CD8-positive, alpha-beta memory T cell (primary cell): ENCODE measurements around the gene PDE9A. TPM values are rescaled to one million over a fixed set of nuclear protein-coding genes. Genes with fewer than 3 reads are reported as not detected.

Experiments
- CTCF ChIA-PET: fragments of 350-600 bp; sonication (Branson Sonifier 250); formaldehyde crosslinking; loops from one replicate; lab custom pipeline; 2021; ENCODE audit warnings: antibody characterized with exemption; lab: Charles Lee
- POLR2A ChIA-PET: fragments of 350-600 bp; sonication (Branson Sonifier 250); formaldehyde crosslinking; loops from one replicate; lab custom pipeline; 2021; ENCODE audit warnings: antibody characterized with exemption; lab: Charles Lee
- DNase-seq, 5 donors: peaks; one replicate each; pipeline versions ENCODE4 v3.0.0 to v3.0.0-alpha.2; 2020 to 2022; ENCODE audit warnings: mixed read lengths in 1 of 5
- H3K27ac ChIP-seq: one replicate; pipeline ENCODE4 v1.7.0; 2013; ENCODE audit warnings: low read depth, mild to moderate bottlenecking, low read length, moderate library complexity
- H3K27me3 ChIP-seq: 2 replicates; pipeline ENCODE4 v1.7.0; 2013; ENCODE audit warnings: low read length, mild to moderate bottlenecking; ENCODE audit not compliant: insufficient read depth, poor library complexity, severe bottlenecking
- H3K36me3 ChIP-seq: 2 replicates; pipeline ENCODE4 v1.7.0; 2013; ENCODE audit warnings: mild to moderate bottlenecking, low read length, moderate library complexity; ENCODE audit not compliant: insufficient read depth
- H3K4me1 ChIP-seq: 2 replicates; pipeline ENCODE4 v1.7.0; 2013; ENCODE audit warnings: mild to moderate bottlenecking, low read length, moderate library complexity; ENCODE audit not compliant: insufficient read depth
- H3K4me3 ChIP-seq: 2 replicates; pipeline ENCODE4 v1.7.0; 2013; ENCODE audit warnings: mild to moderate bottlenecking, low read length
- H3K9me3 ChIP-seq: 2 replicates; pipeline ENCODE4 v1.7.0; 2013; ENCODE audit warnings: mild to moderate bottlenecking, low read length
- H3K27ac Mint-ChIP-seq, 8 donors: one replicate each; pipeline ENCODE4 v1.8.0; 2020 to 2021; ENCODE audit warnings: mixed read lengths in 8 of 8, mild to moderate bottlenecking in 6 of 8, inconsistent platforms in 3 of 8, moderate library complexity in 3 of 8
- H3K27me3 Mint-ChIP-seq, 2 donors: one replicate each; pipeline ENCODE4 v1.8.0; 2020 to 2021; ENCODE audit warnings: mixed read lengths in 2 of 2, mild to moderate bottlenecking in 1 of 2, moderate library complexity in 1 of 2
- H3K36me3 Mint-ChIP-seq, 3 donors: one replicate each; pipeline ENCODE4 v1.8.0; 2020 to 2021; ENCODE audit warnings: mixed read lengths in 3 of 3, inconsistent platforms in 1 of 3, mild to moderate bottlenecking in 1 of 3
- H3K4me1 Mint-ChIP-seq, 3 donors: one replicate each; pipeline ENCODE4 v1.8.0; 2020 to 2021; ENCODE audit warnings: mixed read lengths in 3 of 3, inconsistent platforms in 1 of 3, mild to moderate bottlenecking in 1 of 3
- H3K4me3 Mint-ChIP-seq, 7 donors: one replicate each; pipeline ENCODE4 v1.8.0; 2020 to 2021; ENCODE audit warnings: mixed read lengths in 7 of 7, mild to moderate bottlenecking in 6 of 7, moderate library complexity in 4 of 7, inconsistent platforms in 2 of 7
- H3K9me3 Mint-ChIP-seq, 5 donors: one replicate each; pipeline ENCODE4 v1.8.0; 2020 to 2022; ENCODE audit warnings: mixed read lengths in 5 of 5, mild to moderate bottlenecking in 3 of 5, moderate library complexity in 2 of 5, inconsistent platforms in 1 of 5
- polyA plus RNA-seq: library from polyadenylated mRNA; unstranded; fragments of 300-500 nt; fragmentation: Illumina TruSeq; gene quantifications from one replicate; pipeline ENCODE4 v1.2.3, GENCODE V29; 2021
- total RNA-seq, 2 experiments: library from RNA; stranded (reverse); gene quantifications; one replicate each; pipeline ENCODE4 v1.2.3, GENCODE V29; 2021

PDE9A gene
- total and polyA plus RNA-seq, 3 experiments from 2014 or later = 1.5 to 2.6 (median 1.7) TPM

DNA sequence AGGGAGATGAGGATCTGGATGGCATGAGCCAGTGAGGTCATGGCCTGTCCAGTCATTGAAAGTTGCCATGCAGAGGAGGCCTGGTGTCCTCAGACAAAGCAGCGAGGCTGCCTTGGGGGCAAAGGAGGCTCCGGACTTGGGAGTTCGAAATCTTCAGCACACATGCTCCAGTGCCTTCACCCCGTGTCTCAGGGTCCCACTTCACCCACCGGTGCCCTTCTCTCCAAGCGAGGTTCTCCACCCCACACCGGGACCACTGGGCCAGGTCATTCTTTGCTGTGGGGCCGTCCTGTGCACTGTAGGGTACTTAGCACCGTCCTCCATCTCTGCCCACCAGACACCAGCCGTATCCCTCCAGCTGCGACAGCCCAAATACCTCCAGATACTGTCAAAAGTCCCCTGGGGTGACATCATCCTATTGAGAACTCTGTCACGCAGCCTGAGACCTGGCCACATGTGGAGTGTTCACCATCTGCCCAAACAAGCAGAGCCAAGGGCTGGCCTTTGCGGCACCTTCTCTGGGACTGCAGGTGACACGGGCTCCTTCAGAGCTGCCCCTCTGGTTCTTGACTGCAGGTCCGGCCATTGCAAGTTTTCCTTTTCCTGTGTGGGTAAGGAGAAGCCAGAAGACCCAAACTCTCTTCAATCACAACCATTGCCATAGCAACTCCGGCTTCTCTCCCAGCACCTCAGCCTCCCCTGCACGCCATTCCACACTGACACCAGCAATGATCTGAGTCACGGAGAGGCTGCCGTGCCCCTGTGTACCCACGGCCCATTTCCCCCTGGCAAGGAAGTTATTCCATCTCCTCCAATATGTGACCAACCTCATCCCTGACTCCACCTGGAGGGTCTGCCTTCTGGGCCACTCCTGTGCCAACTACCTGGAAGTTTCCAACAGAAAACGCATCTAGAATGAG lies 20.4 kb upstream of the PDE9A start:
- Mint-ChIP-seq H3K36me3 (no peaks in the 10 kb centered on the region), H3K4me3 (no peak overlapping the region), H3K27me3 (no peaks in the 10 kb centered on the region), H3K4me1 (no peaks in the 10 kb centered on the region), H3K9me3 (no peaks in the 10 kb centered on the region), H3K27ac (no peak overlapping the region)
- no peaks in the 10 kb centered on the region for H3K27me3 ChIP-seq
- DNase-seq = peak in 1 of 5 donors; percentile 39
- no peak overlapping the region for H3K4me3 ChIP-seq
- CTCF ChIA-PET = no interaction called here
- no peaks in the 10 kb centered on the region for H3K36me3 ChIP-seq
- no peak overlapping the region for H3K27ac ChIP-seq
- H3K4me1 ChIP-seq = peaks cover 7% of the 10 kb centered on the region
- POLR2A ChIA-PET = no interaction called here
- no peaks in the 10 kb centered on the region for H3K9me3 ChIP-seq

DNA sequence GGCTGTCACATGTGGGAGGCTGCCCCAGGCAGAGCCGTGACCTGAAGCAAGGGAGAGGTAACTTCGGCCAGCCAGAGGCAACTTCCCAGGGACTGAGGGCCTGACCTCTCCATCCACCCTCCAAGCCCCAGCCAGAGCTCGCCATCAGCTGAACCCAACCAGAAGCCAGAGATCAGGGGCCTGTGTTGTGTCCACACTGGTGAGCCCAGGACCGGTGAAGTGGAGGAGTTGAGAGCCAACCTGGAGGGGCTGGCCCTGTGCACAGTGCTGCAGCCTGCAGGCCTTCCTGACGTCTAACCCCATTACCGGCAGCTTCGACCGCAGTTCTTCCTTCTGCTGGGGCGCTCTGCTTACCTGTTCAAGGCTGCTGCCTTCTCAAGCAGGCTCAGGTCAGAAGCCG lies 19.6 kb upstream of the PDE9A start:
- peak in 1 of 5 donors; percentile 33 for DNase-seq
- H3K27me3 Mint-ChIP-seq = no peaks in the 10 kb centered on the region
- ChIA-PET POLR2A (no interaction called here), CTCF (no interaction called here)
- Histone ChIP-seq H3K4me3 (no peak overlapping the region), H3K36me3 (no peaks in the 10 kb centered on the region), H3K27me3 (no peaks in the 10 kb centered on the region), H3K4me1 (peaks cover 7% of the 10 kb centered on the region), H3K9me3 (no peaks in the 10 kb centered on the region), H3K27ac (no peak overlapping the region)
- H3K9me3 Mint-ChIP-seq = no peaks in the 10 kb centered on the region
- no peak overlapping the region for H3K27ac Mint-ChIP-seq
- H3K4me1 Mint-ChIP-seq = no peaks in the 10 kb centered on the region
- H3K36me3 Mint-ChIP-seq = no peaks in the 10 kb centered on the region
- no peak overlapping the region for H3K4me3 Mint-ChIP-seq

DNA sequence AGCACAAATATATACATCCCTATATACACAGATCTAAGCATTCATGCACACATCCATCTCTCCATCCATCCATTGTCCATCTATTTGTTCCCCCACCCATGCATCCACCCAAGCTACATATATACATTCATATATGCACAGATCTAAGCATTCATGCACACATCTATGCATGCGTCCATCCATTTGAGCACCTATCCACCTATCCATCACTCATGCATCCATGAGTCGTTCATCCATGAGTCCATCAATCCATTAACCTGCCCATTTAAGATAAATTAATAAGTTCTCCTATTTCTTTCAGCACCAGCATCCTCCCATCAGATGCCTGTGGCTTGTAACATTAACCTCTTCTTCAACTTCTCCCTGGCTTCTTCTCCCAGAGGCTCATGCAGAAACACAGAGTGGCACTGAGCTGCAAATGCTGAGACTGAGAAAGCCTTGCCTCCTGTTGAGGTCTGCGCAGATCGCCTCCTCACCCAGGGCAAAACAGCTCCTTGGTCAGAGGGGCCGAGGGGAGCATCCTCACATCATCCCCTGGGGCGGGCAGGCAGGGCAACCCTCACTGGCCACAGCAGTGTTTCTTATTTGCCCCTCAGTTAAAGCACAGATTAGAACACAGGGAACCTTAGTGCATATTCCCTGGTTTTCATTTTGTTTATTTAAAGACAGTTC lies 17.4 kb upstream of the PDE9A start:
- Histone ChIP-seq H3K9me3 (no peaks in the 10 kb centered on the region), H3K4me1 (peaks cover 7% of the 10 kb centered on the region), H3K27me3 (peaks cover 6% of the 10 kb centered on the region), H3K4me3 (no peak overlapping the region), H3K36me3 (no peaks in the 10 kb centered on the region), H3K27ac (no peak overlapping the region)
- Mint-ChIP-seq H3K4me1 (no peaks in the 10 kb centered on the region), H3K4me3 (no peak overlapping the region), H3K9me3 (no peaks in the 10 kb centered on the region), H3K36me3 (no peaks in the 10 kb centered on the region), H3K27ac (no peak overlapping the region), H3K27me3 (peaks cover 3 to 9% of the 10 kb centered on the region in 2 donors)
- DNase-seq = peak in 1 of 5 donors; percentile 30
- ChIA-PET CTCF (no interaction called here), POLR2A (no interaction called here)

DNA sequence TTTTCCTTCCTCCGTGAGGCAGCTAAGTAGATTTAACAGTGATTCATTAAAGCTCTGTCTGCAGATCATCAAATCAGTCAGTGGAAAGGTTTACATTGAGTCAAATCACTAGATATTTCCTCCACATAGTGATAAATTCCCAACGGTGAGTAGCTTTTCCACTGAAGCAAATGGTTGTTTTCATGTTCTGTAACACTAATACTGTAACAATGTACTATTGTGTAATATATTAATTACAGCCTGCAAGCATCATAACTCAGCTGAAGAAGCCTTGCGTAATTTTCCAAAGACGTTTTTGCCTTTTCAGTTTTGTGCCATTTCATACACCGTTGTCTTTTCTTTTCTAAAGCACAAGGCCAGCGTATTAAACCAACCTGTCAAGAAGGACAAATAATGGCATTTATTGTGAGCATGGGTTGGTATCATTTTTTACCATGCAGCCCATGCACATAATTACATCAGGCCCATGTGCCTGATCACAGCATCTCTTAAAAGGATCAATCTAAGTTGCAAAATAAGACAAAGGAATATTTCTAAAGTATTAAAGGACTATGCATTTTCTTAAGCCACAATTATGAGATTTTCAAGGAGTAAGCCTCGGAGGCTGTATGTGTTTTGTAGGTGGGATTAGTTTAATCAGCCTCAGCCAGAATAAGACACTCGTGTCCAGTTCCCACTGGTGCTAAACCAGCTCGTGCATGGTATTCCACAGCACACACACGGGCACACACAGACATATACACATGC lies 16.7 kb upstream of the PDE9A start:
- H3K9me3 Mint-ChIP-seq = no peaks in the 10 kb centered on the region
- H3K36me3 ChIP-seq = no peaks in the 10 kb centered on the region
- H3K9me3 ChIP-seq = no peaks in the 10 kb centered on the region
- ChIA-PET CTCF (no interaction called here), POLR2A (no interaction called here)
- no peak overlapping the region for H3K4me3 ChIP-seq
- H3K27ac Mint-ChIP-seq = no peak overlapping the region
- no peaks in the 10 kb centered on the region for H3K36me3 Mint-ChIP-seq
- H3K27me3 ChIP-seq = peaks cover 6% of the 10 kb centered on the region
- H3K4me3 Mint-ChIP-seq = no peak overlapping the region
- H3K27me3 Mint-ChIP-seq = peaks cover 3 to 13% of the 10 kb centered on the region in 2 donors
- no peaks in the 10 kb centered on the region for H3K4me1 Mint-ChIP-seq
- no peak for DNase-seq
- H3K4me1 ChIP-seq = peaks cover under 1% of the 10 kb centered on the region
- H3K27ac ChIP-seq = no peak overlapping the region

DNA sequence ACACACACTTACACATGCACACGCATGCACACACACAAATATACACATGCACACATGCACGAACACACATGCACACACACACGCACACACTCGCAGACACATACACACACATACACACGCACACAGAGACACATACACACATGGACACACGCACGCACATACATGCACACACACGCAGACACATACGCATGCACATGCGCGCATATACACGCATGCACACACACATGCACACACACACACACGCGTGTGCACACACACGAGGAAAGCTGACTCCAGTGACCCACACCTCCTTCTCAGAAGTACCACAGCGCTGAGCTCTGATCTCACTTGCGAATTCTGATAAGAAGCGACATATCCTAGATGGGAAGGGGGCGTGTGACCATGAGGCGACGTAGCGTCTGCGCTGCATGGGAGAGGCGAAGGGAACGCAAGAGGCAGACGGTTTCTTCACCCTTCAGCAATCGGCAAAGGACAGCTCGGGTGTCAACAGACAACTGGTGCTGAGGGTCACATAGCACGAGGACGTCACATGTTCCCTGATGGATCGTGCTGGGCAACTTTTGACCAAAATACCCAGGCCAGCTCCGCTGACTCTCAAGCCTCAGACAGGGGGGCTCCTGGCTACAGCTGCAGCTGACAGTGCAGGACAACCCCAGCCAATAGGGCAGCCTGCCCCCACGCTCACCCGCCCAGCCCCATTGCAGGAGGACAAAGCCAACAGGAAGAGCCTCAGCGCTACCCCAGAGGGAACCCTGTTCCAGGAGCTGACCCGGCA lies 16.0 kb upstream of the PDE9A start:
- Mint-ChIP-seq H3K4me1 (no peaks in the 10 kb centered on the region), H3K27ac (no peak overlapping the region), H3K4me3 (no peak overlapping the region), H3K27me3 (peaks cover 5 to 19% of the 10 kb centered on the region in 2 donors), H3K9me3 (no peaks in the 10 kb centered on the region), H3K36me3 (no peaks in the 10 kb centered on the region)
- ChIA-PET CTCF (no interaction called here), POLR2A (no interaction called here)
- Histone ChIP-seq H3K36me3 (no peaks in the 10 kb centered on the region), H3K4me3 (no peak overlapping the region), H3K9me3 (no peaks in the 10 kb centered on the region), H3K4me1 (no peaks in the 10 kb centered on the region), H3K27me3 (peaks cover 6% of the 10 kb centered on the region), H3K27ac (no peak overlapping the region)
- DNase-seq = peak in 1 of 5 donors; percentile 30

DNA sequence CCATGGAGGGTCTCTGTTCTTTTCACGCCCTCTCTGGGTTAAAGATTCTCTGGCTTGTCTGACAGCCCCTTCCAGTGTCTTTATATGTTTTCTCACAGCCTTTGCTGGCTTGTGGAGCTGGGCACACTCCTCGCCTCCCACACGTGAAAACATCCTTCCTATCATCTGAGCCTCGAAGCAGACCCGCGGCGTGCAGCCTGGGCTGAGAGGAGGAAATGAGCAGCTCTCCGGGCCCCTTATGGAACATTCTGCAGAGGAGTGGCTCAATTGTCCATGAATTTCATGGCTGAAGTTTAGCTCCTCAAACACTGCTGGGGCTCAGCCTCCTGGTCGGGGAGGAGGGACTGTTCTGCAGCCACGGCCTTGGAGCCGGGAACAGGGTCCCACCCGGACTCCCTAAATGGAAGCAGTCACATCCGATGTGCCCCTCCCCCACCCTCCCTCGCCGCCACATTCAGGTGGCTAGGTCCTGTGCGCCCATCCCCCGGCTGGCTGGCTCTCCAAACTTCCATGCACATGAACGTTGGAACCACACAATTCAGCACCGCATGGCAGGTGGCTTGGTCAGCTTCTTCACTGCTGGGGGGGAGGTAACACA lies 15.1 kb upstream of the PDE9A start:
- POLR2A ChIA-PET = no interaction called here
- H3K27me3 ChIP-seq = peaks cover 6% of the 10 kb centered on the region
- H3K9me3 ChIP-seq = no peaks in the 10 kb centered on the region
- Mint-ChIP-seq H3K4me3 (no peak overlapping the region), H3K4me1 (no peaks in the 10 kb centered on the region), H3K9me3 (no peaks in the 10 kb centered on the region), H3K36me3 (no peaks in the 10 kb centered on the region), H3K27ac (no peak overlapping the region), H3K27me3 (peaks cover 5 to 19% of the 10 kb centered on the region in 2 donors)
- H3K36me3 ChIP-seq = no peaks in the 10 kb centered on the region
- no peak overlapping the region for H3K27ac ChIP-seq
- CTCF ChIA-PET = no interaction called here
- H3K4me3 ChIP-seq = no peak overlapping the region
- H3K4me1 ChIP-seq = no peaks in the 10 kb centered on the region
- DNase-seq = peak in 1 of 5 donors; percentile 20

DNA sequence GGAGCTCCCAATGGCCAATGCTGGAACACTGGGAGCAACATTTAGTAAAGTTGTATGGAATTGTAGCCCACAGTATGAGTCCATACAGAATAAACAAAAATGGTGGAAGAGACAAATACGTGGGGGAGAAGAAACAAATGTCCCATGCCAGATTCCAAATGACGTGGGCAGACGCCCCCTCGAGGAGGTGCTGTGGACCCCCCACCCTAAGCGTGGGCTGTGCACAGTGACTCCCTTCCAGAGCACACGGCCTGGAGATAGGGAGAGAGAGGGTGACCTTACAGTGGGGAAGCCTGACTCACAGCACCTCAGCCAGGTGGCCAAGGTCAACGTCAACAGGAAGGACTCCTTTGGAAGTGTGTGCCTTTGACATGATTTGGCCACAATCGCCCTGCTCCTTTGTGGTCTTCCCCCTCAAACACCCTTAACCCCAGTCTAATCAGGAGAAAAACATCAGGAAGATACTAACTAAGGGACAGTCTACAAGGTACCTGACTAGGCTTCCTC lies 13.7 kb upstream of the PDE9A start:
- Histone ChIP-seq H3K36me3 (no peaks in the 10 kb centered on the region), H3K27ac (no peak overlapping the region), H3K9me3 (no peaks in the 10 kb centered on the region), H3K4me3 (no peak overlapping the region), H3K4me1 (no peaks in the 10 kb centered on the region), H3K27me3 (peaks cover 6% of the 10 kb centered on the region)
- Mint-ChIP-seq H3K4me1 (no peaks in the 10 kb centered on the region), H3K9me3 (no peaks in the 10 kb centered on the region), H3K36me3 (no peaks in the 10 kb centered on the region), H3K27ac (peak overlapping the region in 1 of 8 donors; percentile 82), H3K27me3 (peaks cover 10 to 23% of the 10 kb centered on the region in 2 donors), H3K4me3 (no peak overlapping the region)
- ChIA-PET CTCF (interaction anchor here (1.3 kb wide), 1 partner anchor 178 kb away, joined by 3 read pairs; no protein-coding TSS in a partner anchor), POLR2A (no interaction called here)
- DNase-seq = peak in 1 of 5 donors; percentile 13
